HUES6 (cell line): ENCODE data around the gene ACTN1.
A peak's percentile ranks its signal among the peaks of the same experiment; 100 is the strongest.
"Not testable (repeated sequence)": the region's sequence is repeated elsewhere in the genome, so short reads cannot be mapped to it uniquely, and the experiment has no call there.

Experiments
- H3K27ac ChIP-seq: 2 replicates; pipeline ENCODE4 v1.7.0; 2013; ENCODE audit warnings: low read depth, mild to moderate bottlenecking, low read length, inconsistent platforms
- H3K27me3 ChIP-seq: 2 replicates; pipeline ENCODE4 v1.6.1; 2013; ENCODE audit warnings: low read length; ENCODE audit not compliant: control insufficient read depth, insufficient read depth
- H3K36me3 ChIP-seq: 2 replicates; pipeline ENCODE4 v1.6.1; 2013; ENCODE audit warnings: low read length; ENCODE audit not compliant: control insufficient read depth, insufficient read depth
- H3K4me1 ChIP-seq: 2 replicates; pipeline ENCODE4 v1.6.1; 2013; ENCODE audit warnings: low read length; ENCODE audit not compliant: control insufficient read depth, insufficient read depth
- H3K4me3 ChIP-seq: 2 replicates; pipeline ENCODE4 v1.5.1; 2013; ENCODE audit warnings: low read depth, low read length
- H3K9ac ChIP-seq: one replicate; pipeline ENCODE4 v1.6.1; 2013; ENCODE audit warnings: mild to moderate bottlenecking, low read length
- H3K9me3 ChIP-seq: 2 replicates; pipeline ENCODE4 v1.6.1; 2013; ENCODE audit warnings: low read depth, low read length; ENCODE audit not compliant: control insufficient read depth, insufficient read depth

Gene ACTN1

GRCh38 chr14:68976160-68977067, 2.7 kb downstream of the ACTN1 start:
- H3K4me1 ChIP-seq, result peaks cover 38% of the 10 kb centered on the region
- H3K9me3 ChIP-seq, result peaks cover 4% of the 10 kb centered on the region; the same call in 1 of the 2 replicates
- H3K36me3 ChIP-seq, result peaks cover 51% of the 10 kb centered on the region
- H3K27me3 ChIP-seq, result no peaks in the 10 kb centered on the region; the same call in 1 of the 2 replicates
- no peak overlapping the region; the same call in 1 of the 2 replicates for H3K27ac ChIP-seq
- H3K4me3 ChIP-seq, result peak overlapping the region; percentile 86
- peak overlapping the region; percentile 99 for H3K9ac ChIP-seq

- H3K36me3 ChIP-seq, result peaks cover 55% of the 10 kb centered on the region
- H3K9ac ChIP-seq, result no peak overlapping the region
- H3K27me3 ChIP-seq, result no peaks in the 10 kb centered on the region
- no peak overlapping the region for H3K4me3 ChIP-seq
- H3K4me1 ChIP-seq, result peaks cover 40% of the 10 kb centered on the region
- H3K27ac ChIP-seq, result no peak overlapping the region
- peaks cover 4% of the 10 kb centered on the region; the same call in 1 of the 2 replicates for H3K9me3 ChIP-seq
These were observed 3.4 kb downstream of the ACTN1 start for GRCh38 chr14:68975667-68976066.

- H3K27ac ChIP-seq, result no peak overlapping the region
- peaks cover 4% of the 10 kb centered on the region; the same call in 1 of the 2 replicates for H3K9me3 ChIP-seq
- no peak overlapping the region for H3K9ac ChIP-seq
- peaks cover 55% of the 10 kb centered on the region for H3K36me3 ChIP-seq
- no peaks in the 10 kb centered on the region for H3K27me3 ChIP-seq
- peaks cover 41% of the 10 kb centered on the region for H3K4me1 ChIP-seq
- H3K4me3 ChIP-seq, result no peak overlapping the region
These were observed 4.2 kb downstream of the ACTN1 start for GRCh38 chr14:68974759-68975347.

DNA sequence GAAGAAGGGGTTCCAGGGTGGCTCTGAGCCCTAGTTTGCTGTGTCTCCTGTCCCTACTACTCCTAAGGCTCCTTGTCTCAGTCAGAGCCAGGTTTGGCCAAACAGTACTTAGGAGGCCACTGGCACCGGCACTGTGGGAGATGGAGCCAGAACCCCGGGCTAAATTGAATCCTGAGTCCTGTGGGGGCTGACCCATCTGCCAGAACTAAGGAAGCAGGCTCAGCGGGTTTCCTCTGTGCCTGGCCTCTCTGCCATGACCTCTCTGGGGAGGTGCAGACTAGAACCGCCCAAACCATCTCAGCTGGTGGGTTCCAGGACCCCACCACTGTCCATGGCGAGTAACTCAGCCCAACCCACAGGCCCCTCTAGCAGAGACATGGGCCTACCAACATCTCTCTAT, 5.5 kb downstream of the ACTN1 start:
- no peak overlapping the region for H3K9ac ChIP-seq
- peaks cover 55% of the 10 kb centered on the region for H3K36me3 ChIP-seq
- H3K9me3 ChIP-seq, result peaks cover 4% of the 10 kb centered on the region; the same call in 1 of the 2 replicates
- H3K27ac ChIP-seq, result no peak overlapping the region
- no peaks in the 10 kb centered on the region for H3K27me3 ChIP-seq
- no peak overlapping the region for H3K4me3 ChIP-seq
- peaks cover 53% of the 10 kb centered on the region for H3K4me1 ChIP-seq

GRCh38 chr14:68973219-68973565, 5.9 kb downstream of the ACTN1 start:
- H3K4me3 ChIP-seq, H3K9ac ChIP-seq, H3K9me3 ChIP-seq, H3K27me3 ChIP-seq, H3K27ac ChIP-seq: not testable (repeated sequence)
- peaks cover 56% of the 10 kb centered on the region for H3K4me1 ChIP-seq
- H3K36me3 ChIP-seq, result peaks cover 57% of the 10 kb centered on the region

DNA sequence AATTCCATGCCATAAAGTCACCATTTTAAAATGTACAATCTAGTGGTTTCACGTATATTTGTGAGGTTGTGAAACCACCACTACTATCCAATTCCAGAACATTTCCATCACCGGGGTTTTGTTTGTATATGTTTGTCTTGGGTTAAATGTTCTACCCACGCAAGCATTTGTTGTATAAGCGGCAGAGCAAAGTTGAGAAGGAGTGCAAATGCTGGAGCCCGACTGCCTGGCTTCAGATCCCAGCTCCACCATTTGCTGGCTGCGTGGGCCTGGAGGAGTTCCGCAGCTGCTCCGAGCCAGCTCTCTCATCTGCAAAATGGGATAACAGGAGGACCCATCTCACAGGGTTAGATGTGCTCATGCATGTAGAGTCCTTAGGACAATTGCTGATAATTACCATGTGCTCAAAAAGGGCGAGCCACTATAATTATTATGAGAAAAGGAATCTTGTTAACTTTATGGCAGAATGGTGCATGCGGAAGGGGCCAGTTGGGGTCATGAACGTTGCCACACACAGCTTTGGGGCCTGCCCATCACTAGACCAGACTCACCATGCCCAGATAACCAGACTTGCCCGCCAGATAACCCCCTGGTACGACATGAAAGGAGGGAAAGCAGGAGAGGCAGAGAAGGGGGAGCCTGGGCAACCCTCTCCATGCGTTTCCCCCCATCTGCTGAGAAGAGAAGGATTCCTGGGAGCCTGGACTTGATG, 6.4 kb downstream of the ACTN1 start:
- Histone ChIP-seq H3K36me3 (peaks cover 62% of the 10 kb centered on the region), H3K27ac (no peak overlapping the region), H3K9ac (no peak overlapping the region), H3K9me3 (peaks cover 4% of the 10 kb centered on the region; the same call in 1 of the 2 replicates), H3K4me3 (no peak overlapping the region), H3K4me1 (peaks cover 61% of the 10 kb centered on the region), H3K27me3 (no peaks in the 10 kb centered on the region)

DNA sequence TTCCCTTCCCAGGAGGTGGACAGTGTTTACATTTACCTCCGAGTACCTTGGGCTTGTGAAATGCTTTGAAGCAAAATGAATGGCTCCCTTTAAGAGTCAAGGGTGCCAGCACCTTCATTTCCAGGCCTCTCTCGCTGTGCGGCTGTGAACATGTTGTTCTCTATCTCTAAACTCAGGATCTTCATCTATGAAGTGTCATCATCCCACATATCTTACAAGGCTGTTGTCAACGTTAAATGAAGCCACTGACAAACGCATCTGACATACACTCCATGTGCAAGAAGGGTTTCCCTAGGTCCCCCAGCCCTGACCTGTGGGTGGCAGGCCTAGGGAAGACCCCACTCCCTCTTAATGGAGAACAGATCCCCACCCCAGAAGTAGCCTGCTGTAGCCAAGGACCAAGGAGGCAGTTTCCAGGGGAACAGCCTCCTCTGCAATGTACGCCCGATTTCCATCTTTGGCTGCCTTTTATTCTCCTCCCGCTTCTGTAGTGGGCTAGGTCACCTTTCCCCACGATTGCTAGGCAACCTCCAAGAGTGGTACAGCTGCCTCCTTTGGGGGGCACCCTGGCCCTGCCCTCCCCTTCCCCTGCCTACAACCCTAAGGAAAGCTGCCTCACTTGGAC, 7.6 kb downstream of the ACTN1 start:
- Histone ChIP-seq H3K27me3 (no peaks in the 10 kb centered on the region), H3K27ac (no peak overlapping the region), H3K9ac (no peak overlapping the region), H3K36me3 (peaks cover 67% of the 10 kb centered on the region), H3K4me1 (peaks cover 63% of the 10 kb centered on the region), H3K4me3 (no peak overlapping the region), H3K9me3 (peaks cover 4% of the 10 kb centered on the region; the same call in 1 of the 2 replicates)

DNA sequence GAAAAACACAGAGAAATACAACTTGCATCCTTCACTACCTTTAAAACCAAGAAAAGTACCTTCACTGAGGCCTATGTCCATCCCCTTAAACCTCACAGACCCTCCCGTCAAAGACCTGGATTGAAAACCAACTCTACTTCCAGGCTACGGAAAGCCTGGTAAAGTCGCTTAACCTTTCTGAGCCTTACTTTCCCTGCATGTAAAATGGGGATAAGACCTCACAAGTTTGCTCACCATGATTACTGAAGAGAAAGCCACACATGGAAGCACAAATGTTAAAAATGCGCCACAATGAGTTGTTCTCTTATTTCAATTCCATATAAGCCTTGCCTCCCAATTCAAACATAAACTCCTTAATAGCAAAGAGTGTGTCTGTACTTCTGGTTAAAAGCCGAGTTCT, 8.4 kb downstream of the ACTN1 start:
- Histone ChIP-seq H3K27ac (no peak overlapping the region), H3K9ac (no peak overlapping the region), H3K4me1 (peaks cover 62% of the 10 kb centered on the region), H3K27me3 (no peaks in the 10 kb centered on the region), H3K9me3 (peaks cover 4% of the 10 kb centered on the region; the same call in 1 of the 2 replicates), H3K36me3 (peaks cover 60% of the 10 kb centered on the region), H3K4me3 (no peak overlapping the region)

GRCh38 chr14:68970038-68970612, 9.0 kb downstream of the ACTN1 start:
- H3K36me3 ChIP-seq, result peaks cover 53% of the 10 kb centered on the region
- H3K27me3 ChIP-seq, result no peaks in the 10 kb centered on the region
- H3K9ac ChIP-seq, result no peak overlapping the region
- peaks cover 63% of the 10 kb centered on the region for H3K4me1 ChIP-seq
- peaks cover 4% of the 10 kb centered on the region; the same call in 1 of the 2 replicates for H3K9me3 ChIP-seq
- no peak overlapping the region for H3K4me3 ChIP-seq
- no peak overlapping the region for H3K27ac ChIP-seq

DNA sequence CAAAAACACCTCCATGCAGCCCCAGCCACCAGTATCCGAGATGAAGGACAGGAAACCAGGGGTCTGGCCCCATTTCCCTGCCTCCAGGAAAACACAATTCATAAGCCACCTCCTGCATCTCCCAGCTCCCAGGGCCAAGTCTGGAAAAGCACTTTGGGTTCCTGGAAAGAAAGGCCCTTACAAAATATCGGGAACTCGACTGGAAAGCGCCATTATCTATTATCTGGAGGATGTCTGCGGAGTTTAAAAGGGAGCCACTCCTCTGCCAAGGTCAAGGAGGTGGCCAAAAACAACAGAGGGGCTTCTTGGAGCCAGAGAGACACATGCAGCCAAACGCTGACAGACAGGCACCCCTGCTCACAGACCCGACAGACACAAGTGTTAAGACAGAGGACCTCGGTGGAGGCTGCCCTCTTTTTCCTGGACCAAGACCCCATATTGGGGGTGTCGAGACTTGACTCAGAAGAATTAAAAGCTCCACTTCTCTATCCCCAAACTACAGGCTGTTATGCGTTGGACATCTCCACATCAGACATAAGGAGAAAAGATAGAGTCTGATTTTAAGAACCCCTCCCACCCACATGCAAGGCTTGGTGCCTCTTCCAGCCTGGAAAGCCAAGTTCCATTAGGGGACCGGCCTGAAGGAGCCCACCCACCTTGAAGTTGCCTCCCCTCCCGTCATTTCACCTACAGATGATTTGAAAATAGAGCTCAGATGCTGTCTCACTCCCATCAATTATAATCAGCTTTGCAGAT, 9.6 kb downstream of the ACTN1 start:
- peaks cover 70% of the 10 kb centered on the region for H3K4me1 ChIP-seq
- no peaks in the 10 kb centered on the region for H3K27me3 ChIP-seq
- no peak overlapping the region for H3K27ac ChIP-seq
- no peak overlapping the region for H3K9ac ChIP-seq
- peaks cover 52% of the 10 kb centered on the region for H3K36me3 ChIP-seq
- H3K4me3 ChIP-seq, result no peak overlapping the region
- peaks cover 4% of the 10 kb centered on the region; the same call in 1 of the 2 replicates for H3K9me3 ChIP-seq
